T-cell (primary cell): ENCODE results near the gene AQP3. TPM values are rescaled to one million over a fixed set of nuclear protein-coding genes. Genes with fewer than 3 reads are reported as not detected.
"Not testable (repeated sequence)": the region's sequence is repeated elsewhere in the genome, so short reads cannot be mapped to it uniquely, and the experiment has no call there.

Source experiments
- ATAC-seq, 4 experiments: fragments of 200-7000 bp in 3 of 4; fragments of 150-1000 bp in 1 of 4; cut with Tn5 transposase; replicated peaks in 1 of 4; 1 replicate in 3 of 4; 2 replicates in 1 of 4; pipeline ENCODE4 v1.10.0; 2021; ENCODE audit warnings: moderate library complexity in 3 of 4, mild to moderate bottlenecking in 2 of 4, moderate number of reproducible peaks in 1 of 4
- CTCF ChIA-PET, 2 donors: fragments of 300-600 bp; sonication (Branson Sonifier 250); formaldehyde crosslinking; loops; one replicate each; lab custom pipeline; 2022; ENCODE audit warnings: antibody characterized with exemption in 2 of 2; lab: Charles Lee
- POLR2A ChIA-PET, 2 donors: fragments of 300-600 bp; sonication (Branson Sonifier 250); formaldehyde crosslinking; loops; one replicate each; lab custom pipeline; 2022; ENCODE audit warnings: antibody characterized with exemption in 2 of 2; lab: Charles Lee
- DNase-seq, 35 experiments: peaks; one replicate each; pipeline versions ENCODE4 v3.0.0 to v3.0.0-alpha.2; 2013 to 2023
- H3K27ac ChIP-seq: one replicate; pipeline ENCODE4 v1.5.1; 2013; ENCODE audit warnings: low read length
- H3K27me3 ChIP-seq, 2 experiments: replicated peaks in 1 of 2; 1 replicate in 1 of 2; 2 replicates in 1 of 2; pipeline versions ENCODE4 v1.6.1 to v1.7.0; 2013; ENCODE audit warnings: low read length in 1 of 2, mixed read lengths in 1 of 2; ENCODE audit not compliant: control insufficient read depth in 2 of 2, insufficient read depth in 2 of 2; ENCODE audit errors: extremely low read depth in 1 of 2
- H3K36me3 ChIP-seq, 2 donors: 1 replicate in 1 of 2; 2 replicates in 1 of 2; pipeline versions ENCODE4 v1.6.1 to v1.7.0; 2013; ENCODE audit warnings: low read length in 1 of 2; ENCODE audit not compliant: control insufficient read depth in 2 of 2, insufficient read depth in 1 of 2; ENCODE audit errors: extremely low read depth in 1 of 2
- H3K4me1 ChIP-seq, 2 experiments: 1 replicate in 1 of 2; 2 replicates in 1 of 2; pipeline versions ENCODE4 v1.6.1 to v1.7.0; 2013; ENCODE audit warnings: low read length in 2 of 2, mixed read lengths in 1 of 2; ENCODE audit not compliant: insufficient read depth in 2 of 2, control insufficient read depth in 1 of 2; ENCODE audit errors: extremely low read depth in 1 of 2
- H3K4me3 ChIP-seq, 2 donors: 1 replicate in 1 of 2; 2 replicates in 1 of 2; pipeline versions ENCODE4 v1.5.1 to v1.7.0; 2013; ENCODE audit warnings: mild to moderate bottlenecking in 2 of 2, low read length in 1 of 2, moderate library complexity in 1 of 2; ENCODE audit not compliant: control insufficient read depth in 1 of 2; ENCODE audit errors: extremely low read depth in 1 of 2
- H3K9me3 ChIP-seq: 2 replicates; pipeline ENCODE4 v1.7.0; 2013
- H3K27ac Mint-ChIP-seq, 2 donors: one replicate each; pipeline ENCODE4 v1.8.0; 2020 to 2021; ENCODE audit warnings: mild to moderate bottlenecking in 2 of 2, mixed read lengths in 2 of 2
- H3K27me3 Mint-ChIP-seq, 2 donors: one replicate each; pipeline ENCODE4 v1.8.0; 2021 to 2022; ENCODE audit warnings: mixed read lengths in 2 of 2
- H3K36me3 Mint-ChIP-seq: one replicate; pipeline ENCODE4 v1.8.0; 2021; ENCODE audit warnings: mixed read lengths
- H3K4me1 Mint-ChIP-seq, 3 donors: one replicate each; pipeline ENCODE4 v1.8.0; 2020 to 2022; ENCODE audit warnings: mixed read lengths in 3 of 3, mild to moderate bottlenecking in 1 of 3
- H3K4me3 Mint-ChIP-seq, 3 donors: one replicate each; pipeline ENCODE4 v1.8.0; 2020 to 2022; ENCODE audit warnings: mild to moderate bottlenecking in 3 of 3, mixed read lengths in 3 of 3, moderate library complexity in 3 of 3
- H3K9me3 Mint-ChIP-seq, 3 donors: one replicate each; pipeline ENCODE4 v1.8.0; 2020 to 2022; ENCODE audit warnings: mixed read lengths in 3 of 3
- WGBS: methylation state at CpG from one replicate; pipeline ENCODE4 v1.1.5; 2013; ENCODE audit warnings: missing lambda C conversion rate; ENCODE audit not compliant: insufficient coverage; 5-methylcytosine and 5-hydroxymethylcytosine counted together
- total RNA-seq, 35 experiments: library from RNA in 6 of 35; stranded (reverse) in 6 of 35; fragments of 120-200 nt in 1 of 35; gene quantifications; one replicate each; pipeline versions ENCODE4 v1.2.1 to v1.2.4 and lab custom pipeline; 2013 to 2026

Gene AQP3
- total RNA-seq, 5 donors from 2014 or later (not counting 1 experiment from before 2014, with no cell fraction given), result 85.7 to 130 (median 111) TPM

GRCh38 chr9:33461492-33461891 is 14.1 kb upstream of the AQP3 start:
- no peaks in the 10 kb centered on the region for H3K9me3 ChIP-seq
- peaks cover 36 to 39% (median 37%) of the 10 kb centered on the region in 3 donors for H3K4me1 Mint-ChIP-seq
- H3K27me3 ChIP-seq, result no peaks in the 10 kb centered on the region
- POLR2A ChIA-PET, result interaction anchor here in 1 of 2 donors (0.8 kb wide), 1 partner anchor 11 kb away, joined by 3 read pairs; no protein-coding TSS in a partner anchor
- H3K27ac Mint-ChIP-seq, result peak overlapping the region; percentile 21 to 72
- no peak for ATAC-seq
- no peaks in the 10 kb centered on the region for H3K27me3 Mint-ChIP-seq
- no peak overlapping the region for H3K4me3 Mint-ChIP-seq
- WGBS, result 82% methylated on average over 2 of the region's 3 CpGs
- peaks cover 3 to 31% of the 10 kb centered on the region in 2 experiments for H3K4me1 ChIP-seq
- H3K4me3 ChIP-seq, result no peak overlapping the region
- H3K9me3 Mint-ChIP-seq, result no peaks in the 10 kb centered on the region
- H3K27ac ChIP-seq, result no peak overlapping the region
- DNase-seq, result no peak
- H3K36me3 Mint-ChIP-seq, result peaks cover 35% of the 10 kb centered on the region
- CTCF ChIA-PET, result interaction anchor here (0.8 to 1.8 kb wide), 3 partner anchors 11 to 14 kb away, joined by 4 to 8 read pairs (median 5); partner anchors contain the start of genes AQP3 (in 1 of the 2) and NOL6 (in 1 of the 2)
- H3K36me3 ChIP-seq, result peaks cover 38 to 55% of the 10 kb centered on the region in 2 donors

DNA sequence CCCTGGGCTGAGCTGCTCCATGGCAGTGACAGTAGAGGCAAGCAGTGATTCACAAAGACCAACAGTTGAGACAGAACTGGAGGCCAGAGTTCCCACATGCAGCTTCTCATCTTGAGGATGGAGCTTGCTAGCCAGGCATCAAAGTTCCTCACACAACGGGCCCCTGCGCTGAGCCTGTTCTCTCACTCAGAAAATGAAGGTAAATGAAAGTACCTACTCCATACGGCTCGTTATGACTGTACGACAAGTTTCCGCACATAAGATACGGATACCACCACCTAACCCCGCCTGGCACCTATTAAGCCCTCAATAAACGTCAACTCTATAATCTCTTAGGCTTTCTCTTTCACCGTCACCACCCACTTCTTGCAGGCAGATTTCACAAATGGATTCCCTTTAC is 13.5 kb upstream of the AQP3 start:
- H3K36me3 ChIP-seq, result peaks cover 34 to 48% of the 10 kb centered on the region in 2 donors
- no peaks in the 10 kb centered on the region for H3K9me3 ChIP-seq
- no peak for DNase-seq
- H3K4me3 ChIP-seq, result no peak overlapping the region
- H3K4me1 ChIP-seq, result peaks cover 4 to 37% of the 10 kb centered on the region in 2 experiments
- ChIA-PET POLR2A (interaction anchor here in 1 of 2 donors (1.1 kb wide), 1 partner anchor 13 kb away, joined by 5 read pairs; the partner anchor contains the start of gene NOL6), CTCF (interaction anchor here (1.4 to 1.8 kb wide), 2 partner anchors 11 to 14 kb away, joined by 4 to 8 read pairs; partner anchors contain the start of gene AQP3 (in 1 of the 2))
- Mint-ChIP-seq H3K27me3 (no peaks in the 10 kb centered on the region), H3K27ac (peak overlapping the region; percentile 26 to 74), H3K4me1 (peaks cover 40 to 46% (median 43%) of the 10 kb centered on the region in 3 donors), H3K4me3 (no peak overlapping the region), H3K36me3 (peaks cover 32% of the 10 kb centered on the region), H3K9me3 (no peaks in the 10 kb centered on the region)
- no peaks in the 10 kb centered on the region for H3K27me3 ChIP-seq
- no peak overlapping the region for H3K27ac ChIP-seq
- ATAC-seq, result no peak
- 89% methylated on average over 9 of the region's 10 CpGs for WGBS

GRCh38 chr9:33459115-33459514 is 11.7 kb upstream of the AQP3 start:
- no peak overlapping the region for H3K4me3 ChIP-seq
- Mint-ChIP-seq H3K9me3 (no peaks in the 10 kb centered on the region), H3K4me3 (peak overlapping the region in 1 of 3 donors; percentile 54), H3K27ac (peak overlapping the region; percentile 86 to 97), H3K27me3 (no peaks in the 10 kb centered on the region), H3K4me1 (peaks cover 51 to 59% (median 56%) of the 10 kb centered on the region in 3 donors), H3K36me3 (peaks cover 17% of the 10 kb centered on the region)
- no peaks in the 10 kb centered on the region for H3K27me3 ChIP-seq
- DNase-seq, result no peak
- ChIA-PET CTCF (interaction anchor here (1.1 to 1.2 kb wide), 2 partner anchors 11 to 46 kb away, joined by 4 read pairs; no protein-coding TSS in a partner anchor), POLR2A (interaction anchor here (0.6 to 0.9 kb wide), 2 partner anchors 42 to 143 kb away, joined by 3 to 5 read pairs; no protein-coding TSS in a partner anchor)
- H3K36me3 ChIP-seq, result peaks cover 20 to 31% of the 10 kb centered on the region in 2 donors
- ATAC-seq, result peak in 1 of 4 experiments; percentile 23
- H3K9me3 ChIP-seq, result no peaks in the 10 kb centered on the region
- H3K27ac ChIP-seq, result peak overlapping the region; percentile 67
- H3K4me1 ChIP-seq, result peaks cover 8 to 51% of the 10 kb centered on the region in 2 experiments
- 46% methylated on average over 3 of the region's 3 CpGs for WGBS

DNA sequence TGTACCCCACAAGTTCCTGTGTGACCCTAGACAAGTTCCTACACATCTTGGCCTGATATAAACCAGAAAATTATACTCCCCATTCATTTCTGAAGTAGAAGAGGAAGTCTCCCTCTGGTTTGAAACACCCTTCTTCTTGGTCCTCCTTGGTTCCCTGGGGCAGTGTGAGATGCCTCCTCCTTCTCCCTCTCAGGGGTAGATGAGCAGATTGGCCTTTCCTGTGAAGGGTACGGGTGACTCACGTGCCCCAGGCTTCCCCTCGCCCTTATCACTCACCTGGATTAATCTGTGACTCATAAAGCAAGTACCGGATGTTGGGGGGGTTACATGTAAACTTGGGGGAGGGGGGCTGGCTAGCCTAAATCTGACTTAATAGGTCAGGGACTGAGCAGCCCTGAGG is 11.1 kb upstream of the AQP3 start:
- POLR2A ChIA-PET, result interaction anchor here in 1 of 2 donors (0.9 to 1.3 kb wide), 2 partner anchors 41 to 43 kb away, joined by 3 read pairs; no protein-coding TSS in a partner anchor
- H3K4me1 Mint-ChIP-seq, result peaks cover 58 to 66% (median 63%) of the 10 kb centered on the region in 3 donors
- peak in 33 of 35 experiments; percentile 15 to 74 (median 38) for DNase-seq

GRCh38 chr9:33455945-33456344 is 8.6 kb upstream of the AQP3 start:
- peak in 3 of 4 experiments; percentile 18 to 55 (median 29) for ATAC-seq

More for the DNA sequence above, 11.1 kb upstream of the AQP3 start:
- Mint-ChIP-seq H3K9me3 (no peaks in the 10 kb centered on the region), H3K27ac (peak overlapping the region; percentile 86 to 97), H3K27me3 (no peaks in the 10 kb centered on the region), H3K36me3 (peaks cover 14% of the 10 kb centered on the region), H3K4me3 (peak overlapping the region; percentile 34 to 62 (median 54))
- peak overlapping the region; percentile 67 for H3K27ac ChIP-seq
- H3K9me3 ChIP-seq, result no peaks in the 10 kb centered on the region
- 0% methylated on average over 1 of the region's 4 CpGs for WGBS
- CTCF ChIA-PET, result interaction anchor here (0.7 to 1.2 kb wide), 3 partner anchors 8 to 45 kb away, joined by 3 to 4 read pairs (median 4); no protein-coding TSS in a partner anchor
- no peaks in the 10 kb centered on the region for H3K27me3 ChIP-seq
- no peak overlapping the region for H3K4me3 ChIP-seq
- H3K36me3 ChIP-seq, result peaks cover 13 to 24% of the 10 kb centered on the region in 2 donors
- peak; percentile 76 to 91 (median 86) for ATAC-seq
- H3K4me1 ChIP-seq, result peaks cover 15 to 58% of the 10 kb centered on the region in 2 experiments

GRCh38 chr9:33455456-33455855 is 8.1 kb upstream of the AQP3 start:
- H3K36me3 ChIP-seq, H3K36me3 Mint-ChIP-seq, H3K4me3 ChIP-seq, H3K9me3 Mint-ChIP-seq, H3K9me3 ChIP-seq, DNase-seq, H3K27me3 ChIP-seq, H3K27ac ChIP-seq, H3K27me3 Mint-ChIP-seq, ATAC-seq: not testable (repeated sequence)
- H3K4me1 ChIP-seq, result peaks cover 26 to 72% of the 10 kb centered on the region in 2 experiments
- Mint-ChIP-seq H3K4me1 (peaks cover 76 to 83% (median 79%) of the 10 kb centered on the region in 3 donors), H3K4me3 (peak overlapping the region in 2 of 3 donors; percentile 41 to 65), H3K27ac (peak overlapping the region; percentile 77 to 91)
- CTCF ChIA-PET, result interaction anchor here (0.6 to 1.3 kb wide), 7 partner anchors 11 to 1794 kb away, joined by 3 to 5 read pairs (median 3); no protein-coding TSS in a partner anchor
- POLR2A ChIA-PET, result interaction anchor here in 1 of 2 donors (0.5 kb wide), 1 partner anchor 81 kb away, joined by 4 read pairs; no protein-coding TSS in a partner anchor
- WGBS, result no CpG with 5 or more reads among the region's 8 CpGs

More at GRCh38 chr9:33455945-33456344, 8.6 kb upstream of the AQP3 start:
- no peaks in the 10 kb centered on the region for H3K27me3 Mint-ChIP-seq
- no peaks in the 10 kb centered on the region for H3K36me3 Mint-ChIP-seq
- ChIA-PET POLR2A (interaction anchor here in 1 of 2 donors (0.5 kb wide), 1 partner anchor 81 kb away, joined by 4 read pairs; no protein-coding TSS in a partner anchor), CTCF (interaction anchor here (0.6 to 1.3 kb wide), 5 partner anchors 11 to 1795 kb away, joined by 3 to 5 read pairs (median 3); no protein-coding TSS in a partner anchor)
- Histone ChIP-seq H3K27ac (peak overlapping the region; percentile 32), H3K27me3 (no peaks in the 10 kb centered on the region), H3K4me3 (no peak overlapping the region), H3K4me1 (peaks cover 26 to 72% of the 10 kb centered on the region in 2 experiments), H3K36me3 (peaks cover 0 to 7% of the 10 kb centered on the region in 2 donors), H3K9me3 (no peaks in the 10 kb centered on the region)
- peak overlapping the region; percentile 77 to 91 for H3K27ac Mint-ChIP-seq
- 76% methylated on average over 4 of the region's 7 CpGs for WGBS
- peak in 7 of 35 experiments; percentile 20 to 55 (median 29) for DNase-seq
- H3K9me3 Mint-ChIP-seq, result no peaks in the 10 kb centered on the region
- H3K4me1 Mint-ChIP-seq, result peaks cover 72 to 79% (median 79%) of the 10 kb centered on the region in 3 donors
- H3K4me3 Mint-ChIP-seq, result peak overlapping the region; percentile 17 to 65 (median 41)
